ENCODE measurements around the gene APBB1. TPM values are rescaled to one million over a fixed set of nuclear protein-coding genes. Genes with fewer than 3 reads are reported as not detected.

The APBB1 gene
- total RNA-seq, 1 experiment from 2014 or later = not detected

- Histone ChIP-seq H3K9ac (ENCODE audit: low read length) (no peak overlapping the region), H4K20me1 (ENCODE audit: insufficient read depth, low read depth, low read length) (no peaks in the 10 kb centered on the region), H3K4me1 (ENCODE audit: low read length) (no peaks in the 10 kb centered on the region), H3K4me3 (ENCODE audit: low read length) (no peak overlapping the region), H3K27ac (ENCODE audit: low read length) (no peak overlapping the region), H3K4me2 (ENCODE audit: low read depth, low read length, poor library complexity, severe bottlenecking) (no peak overlapping the region), H3K79me2 (ENCODE audit: low read length) (no peaks in the 10 kb centered on the region), H3K36me3 (ENCODE audit: insufficient read depth, low read length) (no peaks in the 10 kb centered on the region), H2AFZ (ENCODE audit: low read length) (no peak overlapping the region), H3K9me2 (replicated peaks; ENCODE audit: insufficient read depth, low read length) (no peaks in the 10 kb centered on the region), H3K27me3 (ENCODE audit: low read length) (no peaks in the 10 kb centered on the region), H3K9me3 (ENCODE audit: low read length) (no peaks in the 10 kb centered on the region)
- DNase-seq = no peak
Observed at GRCh38 chr11:6377902-6378639, 40.8 kb downstream of the APBB1 start.

- Histone ChIP-seq H3K9ac (ENCODE audit: low read length) (no peak overlapping the region), H3K9me2 (replicated peaks; ENCODE audit: insufficient read depth, low read length) (no peaks in the 10 kb centered on the region), H3K4me2 (ENCODE audit: low read depth, low read length, poor library complexity, severe bottlenecking) (no peak overlapping the region), H3K4me1 (ENCODE audit: low read length) (no peaks in the 10 kb centered on the region), H3K36me3 (ENCODE audit: insufficient read depth, low read length) (no peaks in the 10 kb centered on the region), H3K27ac (ENCODE audit: low read length) (no peak overlapping the region), H3K79me2 (ENCODE audit: low read length) (no peaks in the 10 kb centered on the region), H4K20me1 (ENCODE audit: insufficient read depth, low read depth, low read length) (no peaks in the 10 kb centered on the region), H3K4me3 (ENCODE audit: low read length) (no peak overlapping the region), H3K27me3 (ENCODE audit: low read length) (no peaks in the 10 kb centered on the region), H3K9me3 (ENCODE audit: low read length) (no peaks in the 10 kb centered on the region), H2AFZ (ENCODE audit: low read length) (no peak overlapping the region)
- DNase-seq = no peak
Observed at GRCh38 chr11:6371825-6372224, 47.1 kb downstream of the APBB1 start.

- Histone ChIP-seq H3K4me2 (ENCODE audit: low read depth, low read length, poor library complexity, severe bottlenecking) (no peak overlapping the region), H3K27ac (ENCODE audit: low read length) (no peak overlapping the region), H3K9me3 (ENCODE audit: low read length) (no peaks in the 10 kb centered on the region), H3K27me3 (ENCODE audit: low read length) (no peaks in the 10 kb centered on the region), H3K4me1 (ENCODE audit: low read length) (no peaks in the 10 kb centered on the region), H3K4me3 (ENCODE audit: low read length) (no peak overlapping the region), H3K79me2 (ENCODE audit: low read length) (no peaks in the 10 kb centered on the region), H2AFZ (ENCODE audit: low read length) (no peak overlapping the region), H3K36me3 (ENCODE audit: insufficient read depth, low read length) (no peaks in the 10 kb centered on the region), H3K9me2 (replicated peaks; ENCODE audit: insufficient read depth, low read length) (no peaks in the 10 kb centered on the region), H3K9ac (ENCODE audit: low read length) (no peak overlapping the region), H4K20me1 (ENCODE audit: insufficient read depth, low read depth, low read length) (no peaks in the 10 kb centered on the region)
- no peak for DNase-seq
Observed at GRCh38 chr11:6365659-6366058, 53.2 kb downstream of the APBB1 start.

GRCh38 chr11:6362873-6363678, 55.8 kb downstream of the APBB1 start:
- H3K4me2 ChIP-seq (ENCODE audit: low read depth, low read length, poor library complexity, severe bottlenecking) = no peak overlapping the region
- H2AFZ ChIP-seq (ENCODE audit: low read length) = no peak overlapping the region
- H3K4me1 ChIP-seq (ENCODE audit: low read length) = no peaks in the 10 kb centered on the region
- no peaks in the 10 kb centered on the region for H3K27me3 ChIP-seq (ENCODE audit: low read length)
- H3K4me3 ChIP-seq (ENCODE audit: low read length) = no peak overlapping the region
- H4K20me1 ChIP-seq (ENCODE audit: insufficient read depth, low read depth, low read length) = no peaks in the 10 kb centered on the region
- no peaks in the 10 kb centered on the region for H3K79me2 ChIP-seq (ENCODE audit: low read length)
- peak; percentile 88 for DNase-seq
- H3K9ac ChIP-seq (ENCODE audit: low read length) = no peak overlapping the region
- H3K36me3 ChIP-seq (ENCODE audit: insufficient read depth, low read length) = no peaks in the 10 kb centered on the region
- H3K9me2 ChIP-seq (replicated peaks; ENCODE audit: insufficient read depth, low read length) = no peaks in the 10 kb centered on the region
- no peak overlapping the region for H3K27ac ChIP-seq (ENCODE audit: low read length)
- no peaks in the 10 kb centered on the region for H3K9me3 ChIP-seq (ENCODE audit: low read length)

GRCh38 chr11:6362185-6362872, 56.6 kb downstream of the APBB1 start:
- DNase-seq = no peak

GRCh38 chr11:6360183-6360582, 58.7 kb downstream of the APBB1 start:
- Histone ChIP-seq H3K36me3 (ENCODE audit: insufficient read depth, low read length) (no peaks in the 10 kb centered on the region), H4K20me1 (ENCODE audit: insufficient read depth, low read depth, low read length) (no peaks in the 10 kb centered on the region), H3K4me2 (ENCODE audit: low read depth, low read length, poor library complexity, severe bottlenecking) (no peak overlapping the region), H2AFZ (ENCODE audit: low read length) (no peak overlapping the region), H3K9me3 (ENCODE audit: low read length) (no peaks in the 10 kb centered on the region), H3K27ac (ENCODE audit: low read length) (no peak overlapping the region), H3K4me3 (ENCODE audit: low read length) (no peak overlapping the region), H3K9me2 (replicated peaks; ENCODE audit: insufficient read depth, low read length) (no peaks in the 10 kb centered on the region), H3K4me1 (ENCODE audit: low read length) (no peaks in the 10 kb centered on the region), H3K27me3 (ENCODE audit: low read length) (no peaks in the 10 kb centered on the region), H3K9ac (ENCODE audit: low read length) (no peak overlapping the region), H3K79me2 (ENCODE audit: low read length) (no peaks in the 10 kb centered on the region)
- DNase-seq = no peak

More at GRCh38 chr11:6362185-6362872, 56.6 kb downstream of the APBB1 start:
- H3K4me3 ChIP-seq (ENCODE audit: low read length) = no peak overlapping the region
- no peaks in the 10 kb centered on the region for H3K9me3 ChIP-seq (ENCODE audit: low read length)
- no peaks in the 10 kb centered on the region for H3K27me3 ChIP-seq (ENCODE audit: low read length)
- no peak overlapping the region for H2AFZ ChIP-seq (ENCODE audit: low read length)
- no peaks in the 10 kb centered on the region for H3K4me1 ChIP-seq (ENCODE audit: low read length)
- H3K9me2 ChIP-seq (replicated peaks; ENCODE audit: insufficient read depth, low read length) = no peaks in the 10 kb centered on the region
- H3K4me2 ChIP-seq (ENCODE audit: low read depth, low read length, poor library complexity, severe bottlenecking) = no peak overlapping the region
- no peaks in the 10 kb centered on the region for H3K36me3 ChIP-seq (ENCODE audit: insufficient read depth, low read length)
- H3K9ac ChIP-seq (ENCODE audit: low read length) = no peak overlapping the region
- H3K27ac ChIP-seq (ENCODE audit: low read length) = no peak overlapping the region
- H4K20me1 ChIP-seq (ENCODE audit: insufficient read depth, low read depth, low read length) = no peaks in the 10 kb centered on the region
- H3K79me2 ChIP-seq (ENCODE audit: low read length) = no peaks in the 10 kb centered on the region

GRCh38 chr11:6357222-6357621, 61.7 kb downstream of the APBB1 start:
- Histone ChIP-seq H3K4me2 (ENCODE audit: low read depth, low read length, poor library complexity, severe bottlenecking) (no peak overlapping the region), H3K27ac (ENCODE audit: low read length) (no peak overlapping the region), H2AFZ (ENCODE audit: low read length) (no peak overlapping the region), H3K9me3 (ENCODE audit: low read length) (no peaks in the 10 kb centered on the region), H3K4me1 (ENCODE audit: low read length) (no peaks in the 10 kb centered on the region), H3K27me3 (ENCODE audit: low read length) (no peaks in the 10 kb centered on the region), H3K4me3 (ENCODE audit: low read length) (no peak overlapping the region), H3K36me3 (ENCODE audit: insufficient read depth, low read length) (no peaks in the 10 kb centered on the region), H3K79me2 (ENCODE audit: low read length) (no peaks in the 10 kb centered on the region), H3K9ac (ENCODE audit: low read length) (no peak overlapping the region), H4K20me1 (ENCODE audit: insufficient read depth, low read depth, low read length) (no peaks in the 10 kb centered on the region), H3K9me2 (replicated peaks; ENCODE audit: insufficient read depth, low read length) (no peaks in the 10 kb centered on the region)
- DNase-seq = no peak

- Histone ChIP-seq H3K36me3 (ENCODE audit: insufficient read depth, low read length) (no peaks in the 10 kb centered on the region), H3K4me2 (ENCODE audit: low read depth, low read length, poor library complexity, severe bottlenecking) (no peak overlapping the region), H2AFZ (ENCODE audit: low read length) (no peak overlapping the region), H3K9ac (ENCODE audit: low read length) (no peak overlapping the region), H3K9me3 (ENCODE audit: low read length) (no peaks in the 10 kb centered on the region), H3K4me3 (ENCODE audit: low read length) (no peak overlapping the region), H3K9me2 (replicated peaks; ENCODE audit: insufficient read depth, low read length) (no peaks in the 10 kb centered on the region), H3K27ac (ENCODE audit: low read length) (no peak overlapping the region), H4K20me1 (ENCODE audit: insufficient read depth, low read depth, low read length) (no peaks in the 10 kb centered on the region), H3K4me1 (ENCODE audit: low read length) (no peaks in the 10 kb centered on the region), H3K27me3 (ENCODE audit: low read length) (no peaks in the 10 kb centered on the region), H3K79me2 (ENCODE audit: low read length) (no peaks in the 10 kb centered on the region)
- no peak for DNase-seq
Observed at GRCh38 chr11:6356503-6357055, 62.3 kb downstream of the APBB1 start.

Data from Karpas-422 (cell line).